RWPE2 (cell line): ENCODE measurements around the gene DAPK2.

ENCODE experiments used
- ATAC-seq: fragments of 200-7000 bp; cut with Tn5 transposase; 3 replicates; pipeline ENCODE4 v1.9.1; 2021; ENCODE audit warnings: low read depth
- DNase-seq: peaks from one replicate; pipeline ENCODE4 v3.0.0-alpha.2; 2020; ENCODE audit warnings: low spot score
- H3K27ac ChIP-seq: fragments of 450-650 bp; 2 replicates; pipeline ENCODE4 v1.5.1; 2017; ENCODE audit warnings: mild to moderate bottlenecking; ENCODE audit not compliant: poor library complexity, severe bottlenecking
- H3K27me3 ChIP-seq: fragments of 250-450 bp; sonication (Bioruptor Pico); 2 replicates; pipeline ENCODE4 v1.5.1; 2021; ENCODE audit warnings: mild to moderate bottlenecking, moderate library complexity; ENCODE audit not compliant: insufficient read depth, poor library complexity, severe bottlenecking
- H3K36me3 ChIP-seq: fragments of 250-450 bp; sonication (Bioruptor Pico); 2 replicates; pipeline ENCODE4 v1.5.1; 2020; ENCODE audit warnings: low read depth, mild to moderate bottlenecking, moderate library complexity
- H3K4me1 ChIP-seq: fragments of 250-450 bp; sonication (Bioruptor Pico); 2 replicates; pipeline ENCODE4 v1.5.1; 2021; ENCODE audit warnings: mild to moderate bottlenecking, moderate library complexity; ENCODE audit not compliant: insufficient read depth, poor library complexity, severe bottlenecking
- H3K4me3 ChIP-seq: fragments of 250-450 bp; sonication (Bioruptor Pico); 2 replicates; pipeline ENCODE4 v1.5.1; 2021; ENCODE audit warnings: mild to moderate bottlenecking, moderate library complexity; ENCODE audit not compliant: severe bottlenecking
- H3K9me3 ChIP-seq: fragments of 250-450 bp; sonication (Bioruptor Pico); 2 replicates; pipeline ENCODE4 v1.5.1; 2021; ENCODE audit warnings: mild to moderate bottlenecking, moderate library complexity; ENCODE audit not compliant: severe bottlenecking
- TF ChIP-seq, protein P1 (sequence below): fragments of 450-650 bp; IDR thresholded peaks from one replicate; pipeline ENCODE4 v1.5.1; 2017; ENCODE audit warnings: mild to moderate bottlenecking, moderate library complexity; ENCODE audit not compliant: poor library complexity, severe bottlenecking

The DAPK2 gene

DNA sequence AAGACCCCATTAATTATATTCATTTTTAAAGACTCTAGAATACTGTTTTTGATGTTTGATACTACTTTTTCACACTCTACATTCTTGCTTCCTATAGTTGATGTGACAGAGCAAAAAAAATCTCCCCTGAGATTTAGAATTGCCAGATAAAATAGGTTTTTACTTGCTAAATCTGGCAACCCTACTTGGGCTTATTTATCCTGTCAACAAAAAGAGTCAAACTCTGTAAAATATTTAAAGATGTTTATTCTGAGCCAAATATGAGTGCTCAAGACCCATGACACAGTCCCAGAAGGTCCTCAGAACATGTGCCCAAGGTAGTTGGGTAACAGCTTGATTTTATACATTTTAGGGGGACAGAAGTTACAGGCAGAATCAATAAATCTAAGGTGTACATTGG, 72.3 kb downstream of the DAPK2 start:
- H3K27me3 ChIP-seq = no peaks in the 10 kb centered on the region

DNA sequence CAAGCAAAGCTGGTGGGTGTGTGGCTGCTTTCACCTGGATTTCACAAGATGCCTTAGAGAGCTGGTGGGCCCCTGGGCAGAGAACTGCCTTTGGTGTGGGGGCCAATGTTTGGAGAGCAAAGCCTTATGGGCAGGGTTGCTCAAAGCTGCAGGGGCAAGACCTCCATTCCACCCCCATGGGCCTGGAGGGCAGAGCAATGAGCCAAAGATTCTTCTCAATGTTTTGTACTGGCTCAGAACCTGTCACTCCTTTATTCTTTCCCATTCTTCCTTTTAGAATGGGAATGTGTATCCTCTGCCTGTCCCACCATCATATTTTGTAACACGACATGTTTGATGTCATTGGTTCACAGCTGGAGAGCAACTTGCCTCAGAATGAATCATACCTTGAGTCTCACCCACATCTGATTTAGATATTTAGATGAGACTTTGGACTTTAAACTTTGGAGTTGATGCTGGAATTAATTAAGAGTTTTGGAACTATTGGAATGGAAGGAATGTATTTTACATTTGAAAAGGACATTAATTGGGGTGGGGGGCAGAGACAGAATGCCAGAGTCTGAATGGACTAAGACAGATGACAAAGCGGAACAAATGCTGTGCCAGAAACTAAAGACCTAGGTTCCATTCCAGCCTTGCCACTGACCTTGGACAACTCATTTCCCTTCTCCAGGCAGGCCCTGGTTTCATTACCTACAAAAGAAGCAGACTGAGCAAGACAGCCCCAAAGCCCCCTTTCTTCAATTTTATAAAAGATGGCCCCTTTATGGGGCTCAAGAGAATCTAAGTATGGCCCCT, 72.9 kb downstream of the DAPK2 start:
- H3K27me3 ChIP-seq = no peaks in the 10 kb centered on the region
- H3K36me3 ChIP-seq = no peaks in the 10 kb centered on the region
- ATAC-seq = no peak
- TF ChIP-seq, protein P1, sequence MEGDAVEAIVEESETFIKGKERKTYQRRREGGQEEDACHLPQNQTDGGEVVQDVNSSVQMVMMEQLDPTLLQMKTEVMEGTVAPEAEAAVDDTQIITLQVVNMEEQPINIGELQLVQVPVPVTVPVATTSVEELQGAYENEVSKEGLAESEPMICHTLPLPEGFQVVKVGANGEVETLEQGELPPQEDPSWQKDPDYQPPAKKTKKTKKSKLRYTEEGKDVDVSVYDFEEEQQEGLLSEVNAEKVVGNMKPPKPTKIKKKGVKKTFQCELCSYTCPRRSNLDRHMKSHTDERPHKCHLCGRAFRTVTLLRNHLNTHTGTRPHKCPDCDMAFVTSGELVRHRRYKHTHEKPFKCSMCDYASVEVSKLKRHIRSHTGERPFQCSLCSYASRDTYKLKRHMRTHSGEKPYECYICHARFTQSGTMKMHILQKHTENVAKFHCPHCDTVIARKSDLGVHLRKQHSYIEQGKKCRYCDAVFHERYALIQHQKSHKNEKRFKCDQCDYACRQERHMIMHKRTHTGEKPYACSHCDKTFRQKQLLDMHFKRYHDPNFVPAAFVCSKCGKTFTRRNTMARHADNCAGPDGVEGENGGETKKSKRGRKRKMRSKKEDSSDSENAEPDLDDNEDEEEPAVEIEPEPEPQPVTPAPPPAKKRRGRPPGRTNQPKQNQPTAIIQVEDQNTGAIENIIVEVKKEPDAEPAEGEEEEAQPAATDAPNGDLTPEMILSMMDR = no peak
- DNase-seq = no peak
- no peak overlapping the region for H3K27ac ChIP-seq
- no peak overlapping the region for H3K4me3 ChIP-seq
- H3K4me1 ChIP-seq = no peaks in the 10 kb centered on the region
- no peaks in the 10 kb centered on the region for H3K9me3 ChIP-seq

More for the DNA sequence above, 72.3 kb downstream of the DAPK2 start:
- Histone ChIP-seq H3K9me3 (no peaks in the 10 kb centered on the region), H3K4me3 (no peak overlapping the region), H3K4me1 (no peaks in the 10 kb centered on the region), H3K36me3 (no peaks in the 10 kb centered on the region), H3K27ac (no peak overlapping the region)
- ATAC-seq = no peak
- TF ChIP-seq, protein P1 = no peak
- DNase-seq = no peak

DNA sequence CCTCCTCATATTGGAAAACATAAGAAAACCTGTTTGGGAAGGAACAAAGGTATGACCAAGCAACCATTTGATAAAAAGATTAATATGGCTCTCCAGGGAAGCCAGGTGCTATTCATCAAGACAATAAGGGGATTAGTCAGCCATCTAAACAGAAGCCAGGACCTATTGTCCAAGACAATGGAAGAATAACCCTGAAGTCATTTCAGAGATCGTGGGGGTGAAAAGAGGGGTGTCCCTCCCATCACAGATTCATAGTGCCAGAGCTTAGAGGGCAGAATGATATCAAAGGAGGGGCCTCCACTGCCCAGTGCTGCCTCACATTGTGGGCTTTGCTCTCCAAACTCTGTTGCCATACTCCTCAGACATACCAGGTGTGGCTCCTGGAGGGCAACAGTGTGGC, 73.5 kb downstream of the DAPK2 start:
- ATAC-seq (no peak; the same call in 2 of the 3 replicates), DNase-seq (no peak)
- TF ChIP-seq, protein P1 = no peak
- Histone ChIP-seq H3K36me3 (no peaks in the 10 kb centered on the region), H3K4me1 (no peaks in the 10 kb centered on the region), H3K27ac (no peak overlapping the region), H3K4me3 (no peak overlapping the region), H3K9me3 (no peaks in the 10 kb centered on the region), H3K27me3 (no peaks in the 10 kb centered on the region)

DNA sequence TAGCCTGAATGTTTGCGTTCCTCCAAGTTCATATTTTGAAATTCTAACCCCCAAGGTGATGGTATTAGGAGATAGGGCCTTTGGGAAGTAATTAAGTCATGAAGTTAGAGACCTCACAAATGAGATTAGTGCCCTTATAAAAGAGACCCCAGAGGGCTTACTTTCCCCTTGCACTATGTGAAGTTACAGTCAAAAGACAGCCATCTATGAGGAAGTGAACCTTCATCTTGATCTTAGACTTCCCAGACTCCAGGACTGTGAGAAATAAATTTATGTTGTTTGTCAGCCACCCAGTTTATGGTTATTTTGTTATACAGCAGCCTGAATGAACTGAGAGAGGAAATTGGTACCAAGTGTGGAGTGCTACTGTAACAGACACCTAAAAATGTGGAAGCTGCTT, 74.4 kb downstream of the DAPK2 start:
- Histone ChIP-seq H3K9me3 (no peaks in the 10 kb centered on the region), H3K36me3 (no peaks in the 10 kb centered on the region), H3K27ac (no peak overlapping the region), H3K4me1 (no peaks in the 10 kb centered on the region), H3K27me3 (no peaks in the 10 kb centered on the region), H3K4me3 (no peak overlapping the region)
- no peak for ATAC-seq
- no peak for DNase-seq
- TF ChIP-seq, protein P1 = no peak

DNA sequence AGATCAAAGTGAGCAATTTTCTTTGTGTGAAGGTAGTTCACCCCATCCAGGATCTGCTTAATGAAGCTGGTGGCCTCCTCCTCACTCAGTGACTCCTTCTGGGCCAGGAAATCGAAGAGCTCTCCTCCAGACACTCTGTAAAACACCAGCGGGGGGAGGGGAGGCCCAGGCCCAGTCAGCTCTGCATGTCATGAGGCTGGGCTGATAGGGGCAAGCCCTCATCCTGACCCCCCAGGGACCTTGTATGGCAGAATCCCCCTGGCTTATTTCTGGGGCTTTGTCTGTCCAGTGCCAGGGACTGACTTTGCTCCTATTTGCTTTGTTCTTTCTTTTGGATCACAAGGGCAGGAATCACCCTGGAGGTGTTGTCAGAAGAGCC, 74.9 kb downstream of the DAPK2 start:
- Histone ChIP-seq H3K36me3 (no peaks in the 10 kb centered on the region), H3K4me3 (no peak overlapping the region), H3K27ac (no peak overlapping the region), H3K4me1 (no peaks in the 10 kb centered on the region), H3K9me3 (no peaks in the 10 kb centered on the region), H3K27me3 (no peaks in the 10 kb centered on the region)
- ATAC-seq (no peak), DNase-seq (no peak)
- TF ChIP-seq, protein P1 = no peak
